Erythroblast (primary cell): ENCODE results near the gene C4BPB.

Experiments
- GATA1 ChIP-seq: IDR thresholded peaks from 2 replicates; pipeline ENCODE4 v1.6.1; 2011; ENCODE audit warnings: low read depth, mild to moderate bottlenecking, control low read depth, low read length, moderate library complexity
- POLR2A ChIP-seq: IDR thresholded peaks from 2 replicates; pipeline ENCODE4 v1.6.1; 2011; ENCODE audit warnings: mild to moderate bottlenecking, low read length

DNA sequence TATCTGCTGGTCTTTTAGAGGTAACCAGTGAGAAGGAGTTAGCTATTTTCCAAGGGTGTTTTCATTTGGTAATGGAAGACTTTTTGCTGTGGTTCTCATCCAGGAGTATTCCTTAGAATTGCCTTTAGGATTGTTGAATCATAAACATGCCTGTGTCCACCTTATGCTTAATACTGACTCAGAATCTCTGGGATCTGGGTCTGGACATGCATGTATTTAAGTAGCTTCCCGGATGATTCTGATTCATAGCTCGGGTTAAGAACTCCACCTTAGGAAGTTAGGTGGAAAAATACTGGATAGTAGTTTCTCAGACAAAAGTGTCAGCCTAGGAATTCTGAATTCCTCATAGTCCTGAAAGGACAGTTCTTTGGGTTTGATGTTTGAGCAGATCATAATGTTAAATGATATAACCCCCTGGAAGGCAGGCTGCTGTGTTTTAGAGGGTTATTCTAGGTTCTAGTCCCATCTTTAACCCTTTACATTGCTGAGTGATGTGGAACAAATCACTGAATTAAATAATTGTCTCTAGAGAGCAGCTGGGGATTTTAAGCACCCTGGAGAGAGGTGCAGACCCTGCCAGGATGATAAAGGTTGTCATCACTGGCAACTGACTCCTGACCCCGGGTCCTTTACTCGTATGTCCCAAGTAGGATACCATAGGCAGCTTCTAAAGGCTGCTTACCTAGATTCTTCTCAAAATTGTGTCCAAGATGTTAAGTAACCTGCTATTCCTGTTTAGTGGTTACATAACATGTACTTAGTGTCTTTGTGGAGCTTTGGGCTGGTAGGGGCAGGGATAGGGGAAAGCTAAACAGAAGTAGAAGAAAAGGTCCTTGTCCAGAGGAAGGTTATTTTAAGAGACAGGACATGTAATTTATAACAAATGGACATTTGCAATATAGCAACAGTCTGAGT is 14.5 kb upstream of the C4BPB start:
- no peak for TF ChIP-seq POLR2A
- no peak for TF ChIP-seq GATA1
